Tibial nerve (tissue), 4 donors: ENCODE measurements around the gene SSR1. TPM values are rescaled to one million over a fixed set of nuclear protein-coding genes. Genes with fewer than 3 reads are reported as not detected.

Experiments
- DNase-seq, 2 donors: peaks; one replicate each; pipeline ENCODE4 v3.0.0-alpha.2; 2019; ENCODE audit warnings: low spot score in 2 of 2
- H3K27ac ChIP-seq, 4 donors: fragments of 200-600 bp; sonication (generic) in 3 of 4; one replicate each; pipeline ENCODE4 v1.5.1; 2017 to 2019; ENCODE audit warnings: mild to moderate bottlenecking in 1 of 4
- H3K27me3 ChIP-seq, 2 donors: fragments of 200-600 bp; sonication (generic) in 1 of 2; one replicate each; pipeline versions ENCODE4 v1.5.1 to v1.6.0; 2017 to 2019
- H3K36me3 ChIP-seq, 3 donors: fragments of 200-600 bp; sonication (generic); one replicate each; pipeline ENCODE4 v1.5.1; 2018 to 2019
- H3K4me1 ChIP-seq, 4 donors: fragments of 200-600 bp; sonication (generic) in 3 of 4; one replicate each; pipeline ENCODE4 v1.5.1; 2017 to 2019
- H3K4me3 ChIP-seq, 4 donors: fragments of 200-600 bp; sonication (generic) in 3 of 4; one replicate each; pipeline ENCODE4 v1.5.1; 2017 to 2019; ENCODE audit warnings: mild to moderate bottlenecking in 1 of 4, moderate library complexity in 1 of 4
- H3K9me3 ChIP-seq, 4 donors: fragments of 200-600 bp; sonication (generic) in 3 of 4; one replicate each; pipeline ENCODE4 v1.5.1; 2017 to 2019
- EP300 ChIP-seq, 2 donors: sonication (generic); formaldehyde crosslinking; IDR thresholded peaks; one replicate each; pipeline ENCODE4 v1.6.1; 2017; ENCODE audit warnings: antibody characterized with exemption in 2 of 2, mild to moderate bottlenecking in 1 of 2
- POLR2A ChIP-seq, 2 donors: fragments of 450-650 bp; IDR thresholded peaks; one replicate each; pipeline ENCODE4 v1.6.1; 2017; ENCODE audit warnings: antibody characterized with exemption in 2 of 2, mild to moderate bottlenecking in 2 of 2, moderate library complexity in 2 of 2
- WGBS, 2 donors: methylation state at CpG; one replicate each; pipeline ENCODE4 v1.1.5; 2018; 5-methylcytosine and 5-hydroxymethylcytosine counted together
- total RNA-seq, 4 donors: library from RNA; depleted of rRNA; stranded (reverse); fragments of >200 nt; gene quantifications; one replicate each; pipeline ENCODE4 v1.1.0, GENCODE V29; 2016
- TF ChIP-seq, protein P1 (sequence below), 5 experiments: fragments of 200-600 bp in 3 of 5; fragments of 450-650 bp in 2 of 5; sonication (generic) in 3 of 5; IDR thresholded peaks; one replicate each; pipeline ENCODE4 v1.5.1; 2016 to 2019; ENCODE audit warnings: antibody characterized with exemption in 5 of 5, mild to moderate bottlenecking in 3 of 5, moderate library complexity in 2 of 5

SSR1 gene
- total RNA-seq, 4 donors from 2014 or later = 30.8 to 68.2 (median 51.5) TPM

DNA sequence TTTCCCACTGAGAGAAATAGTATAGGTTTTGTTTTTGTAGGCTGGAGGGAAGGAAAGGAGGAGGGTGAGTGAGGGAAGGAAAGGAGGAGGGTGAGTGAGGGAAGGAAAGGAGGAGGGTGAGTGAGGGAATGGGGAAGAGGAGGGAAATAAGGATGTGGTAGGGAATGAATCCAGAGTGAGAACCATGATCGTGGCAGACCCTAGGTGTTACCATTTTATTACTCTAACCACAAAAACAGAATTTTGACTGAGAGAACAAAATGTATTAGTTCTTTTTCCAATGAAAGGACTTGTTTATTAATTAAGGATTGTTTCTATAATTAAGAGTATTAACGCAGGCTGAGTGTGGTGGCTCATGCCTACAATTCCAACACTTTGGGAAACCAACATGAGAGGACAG lies 16.4 kb downstream of the SSR1 start:
- peaks cover 2 to 92% (median 29%) of the 10 kb centered on the region in 3 donors for H3K36me3 ChIP-seq
- TF ChIP-seq EP300 (IDR thresholded peaks at IDR 0.05) (no peak), POLR2A (IDR thresholded peaks at IDR 0.05) (no peak)
- TF ChIP-seq, protein P1, sequence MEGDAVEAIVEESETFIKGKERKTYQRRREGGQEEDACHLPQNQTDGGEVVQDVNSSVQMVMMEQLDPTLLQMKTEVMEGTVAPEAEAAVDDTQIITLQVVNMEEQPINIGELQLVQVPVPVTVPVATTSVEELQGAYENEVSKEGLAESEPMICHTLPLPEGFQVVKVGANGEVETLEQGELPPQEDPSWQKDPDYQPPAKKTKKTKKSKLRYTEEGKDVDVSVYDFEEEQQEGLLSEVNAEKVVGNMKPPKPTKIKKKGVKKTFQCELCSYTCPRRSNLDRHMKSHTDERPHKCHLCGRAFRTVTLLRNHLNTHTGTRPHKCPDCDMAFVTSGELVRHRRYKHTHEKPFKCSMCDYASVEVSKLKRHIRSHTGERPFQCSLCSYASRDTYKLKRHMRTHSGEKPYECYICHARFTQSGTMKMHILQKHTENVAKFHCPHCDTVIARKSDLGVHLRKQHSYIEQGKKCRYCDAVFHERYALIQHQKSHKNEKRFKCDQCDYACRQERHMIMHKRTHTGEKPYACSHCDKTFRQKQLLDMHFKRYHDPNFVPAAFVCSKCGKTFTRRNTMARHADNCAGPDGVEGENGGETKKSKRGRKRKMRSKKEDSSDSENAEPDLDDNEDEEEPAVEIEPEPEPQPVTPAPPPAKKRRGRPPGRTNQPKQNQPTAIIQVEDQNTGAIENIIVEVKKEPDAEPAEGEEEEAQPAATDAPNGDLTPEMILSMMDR (IDR thresholded peaks at IDR 0.05) = no peak
- no peaks in the 10 kb centered on the region for H3K27me3 ChIP-seq
- H3K27ac ChIP-seq = no peak overlapping the region
- H3K4me3 ChIP-seq = no peak overlapping the region
- no peaks in the 10 kb centered on the region for H3K9me3 ChIP-seq
- no peak for DNase-seq
- WGBS, 2 donors = 86 to 90% methylated on average over 2 of the region's 2 CpGs
- no peaks in the 10 kb centered on the region for H3K4me1 ChIP-seq

DNA sequence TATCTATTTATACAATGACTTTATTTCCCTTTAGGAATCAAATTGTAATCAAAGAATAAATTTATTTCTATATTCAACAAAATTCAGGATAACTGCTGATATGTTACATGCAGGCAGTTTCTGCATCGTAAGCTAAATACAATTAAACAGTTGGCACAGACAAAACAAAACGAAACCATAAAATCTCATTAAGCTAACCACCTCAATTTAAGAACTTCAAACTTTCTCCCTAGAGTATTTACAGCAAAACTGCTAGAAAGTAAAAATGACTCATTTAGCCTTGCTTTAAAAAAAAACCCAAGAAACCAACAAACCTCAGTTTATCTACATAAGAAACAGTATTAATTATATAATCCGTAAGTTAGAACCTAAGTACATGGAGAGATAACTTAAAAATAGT lies 17.1 kb downstream of the SSR1 start:
- H3K36me3 ChIP-seq = peaks cover 2 to 92% (median 26%) of the 10 kb centered on the region in 3 donors
- 77 to 92% methylated on average over 3 of the region's 3 CpGs for WGBS, 2 donors
- H3K27ac ChIP-seq = no peak overlapping the region
- no peak for DNase-seq
- H3K9me3 ChIP-seq = no peaks in the 10 kb centered on the region
- no peak for TF ChIP-seq POLR2A (IDR thresholded peaks at IDR 0.05)
- TF ChIP-seq, protein P1 (IDR thresholded peaks at IDR 0.05) = no peak
- TF ChIP-seq EP300 (IDR thresholded peaks at IDR 0.05) = no peak
- no peak overlapping the region for H3K4me3 ChIP-seq
- no peaks in the 10 kb centered on the region for H3K27me3 ChIP-seq
- H3K4me1 ChIP-seq = no peaks in the 10 kb centered on the region

- WGBS, 2 donors = 71% methylated on average over 6 of the region's 6 CpGs
- no peaks in the 10 kb centered on the region for H3K27me3 ChIP-seq
- no peaks in the 10 kb centered on the region for H3K9me3 ChIP-seq
- TF ChIP-seq, protein P1 (IDR thresholded peaks at IDR 0.05) = no peak
- TF ChIP-seq POLR2A (IDR thresholded peaks at IDR 0.05) = no peak
- no peak for TF ChIP-seq EP300 (IDR thresholded peaks at IDR 0.05)
- peaks cover 2 to 88% (median 15%) of the 10 kb centered on the region in 3 donors for H3K36me3 ChIP-seq
- DNase-seq = no peak
- no peak overlapping the region for H3K27ac ChIP-seq
- no peaks in the 10 kb centered on the region for H3K4me1 ChIP-seq
- H3K4me3 ChIP-seq = no peak overlapping the region
Observed at GRCh38 chr6:7292596-7293255, 20.3 kb downstream of the SSR1 start.

DNA sequence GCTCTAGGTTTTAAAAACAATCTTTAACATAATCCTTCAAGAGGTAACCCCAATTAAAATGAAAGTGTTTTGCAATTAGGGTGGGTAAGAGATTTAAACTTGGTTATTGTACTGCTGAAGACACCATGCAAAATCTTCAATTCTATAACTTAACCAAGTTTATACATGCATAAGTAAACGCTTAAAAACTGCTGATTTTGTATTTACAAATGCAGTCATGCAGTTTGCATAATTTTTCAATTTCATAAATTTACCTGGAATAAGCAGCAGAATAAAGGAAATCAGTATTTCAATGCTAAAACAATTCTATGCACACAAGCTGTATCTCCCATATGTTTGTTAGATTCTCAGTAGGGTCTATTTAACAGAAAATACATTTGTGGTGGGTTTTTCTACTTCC lies 22.9 kb downstream of the SSR1 start:
- Histone ChIP-seq H3K4me3 (no peak overlapping the region), H3K36me3 (peaks cover 0 to 87% (median 12%) of the 10 kb centered on the region in 3 donors), H3K27me3 (no peaks in the 10 kb centered on the region), H3K4me1 (no peaks in the 10 kb centered on the region), H3K27ac (no peak overlapping the region), H3K9me3 (no peaks in the 10 kb centered on the region)
- WGBS, 2 donors = 86 to 92% methylated on average over 1 of the region's 1 CpG
- TF ChIP-seq EP300 (IDR thresholded peaks at IDR 0.05) (no peak), POLR2A (IDR thresholded peaks at IDR 0.05) (no peak)
- TF ChIP-seq, protein P1 (IDR thresholded peaks at IDR 0.05) = no peak
- no peak for DNase-seq

DNA sequence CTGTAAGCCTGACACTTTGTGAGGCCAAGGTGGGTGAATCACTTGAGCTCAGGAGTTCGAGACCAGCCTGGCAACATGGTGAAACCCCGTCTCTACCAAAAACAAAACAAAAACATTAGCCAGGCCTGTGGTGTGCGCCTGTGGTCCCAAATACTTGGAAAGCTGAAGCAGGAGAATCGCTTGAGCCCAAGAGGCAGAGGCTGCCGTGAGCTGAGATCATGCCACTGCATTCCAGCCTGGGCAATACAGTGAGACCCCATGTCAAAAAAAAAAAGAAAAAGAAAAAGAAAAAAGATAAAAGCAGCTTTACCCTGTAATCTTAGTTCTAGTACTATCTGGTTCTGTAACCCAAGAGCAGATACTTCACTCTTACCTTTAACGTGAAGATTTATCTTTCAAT lies 27.6 kb downstream of the SSR1 start:
- TF ChIP-seq POLR2A (IDR thresholded peaks at IDR 0.05) (no peak), EP300 (IDR thresholded peaks at IDR 0.05) (no peak)
- TF ChIP-seq, protein P1 (IDR thresholded peaks at IDR 0.05) = no peak
- Histone ChIP-seq H3K27ac (no peak overlapping the region), H3K36me3 (peaks cover 0 to 58% (median 7%) of the 10 kb centered on the region in 3 donors), H3K4me3 (no peak overlapping the region), H3K27me3 (no peaks in the 10 kb centered on the region), H3K4me1 (peaks cover 0 to 6% (median 0%) of the 10 kb centered on the region in 4 donors), H3K9me3 (no peaks in the 10 kb centered on the region)
- no peak for DNase-seq
- 94 to 95% methylated on average over 6 of the region's 6 CpGs for WGBS, 2 donors
